ENCODE data around the gene PCDHA10.

PCDHA10 gene

DNA sequence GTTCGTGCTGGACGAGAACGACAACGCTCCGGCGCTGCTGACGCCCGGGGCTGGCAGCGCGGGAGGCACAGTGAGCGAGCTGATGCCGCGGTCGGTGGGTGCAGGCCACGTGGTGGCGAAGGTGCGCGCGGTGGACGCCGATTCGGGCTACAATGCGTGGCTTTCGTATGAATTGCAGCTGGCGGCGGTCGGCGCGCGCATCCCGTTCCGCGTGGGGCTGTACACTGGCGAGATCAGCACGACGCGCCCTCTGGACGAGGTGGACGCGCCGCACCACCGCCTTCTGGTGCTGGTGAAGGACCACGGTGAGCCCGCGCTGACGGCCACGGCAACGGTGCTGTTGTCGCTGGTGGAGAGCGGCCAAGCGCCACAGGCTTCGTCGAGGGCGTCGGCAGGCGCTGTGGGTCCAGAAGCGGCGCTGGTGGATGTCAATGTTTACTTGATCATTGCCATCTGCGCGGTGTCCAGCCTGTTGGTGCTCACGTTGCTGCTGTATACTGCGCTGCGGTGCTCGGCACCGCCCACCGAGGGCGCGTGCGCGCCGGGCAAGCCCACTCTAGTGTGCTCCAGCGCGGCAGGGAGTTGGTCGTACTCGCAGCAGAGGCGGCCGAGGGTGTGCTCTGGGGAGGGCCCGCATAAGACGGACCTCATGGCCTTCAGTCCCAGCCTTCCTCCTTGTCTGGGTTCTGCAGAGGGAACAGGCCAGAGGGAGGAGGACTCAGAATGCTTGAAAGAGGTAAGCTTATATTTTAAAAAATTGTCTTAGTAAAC, 28.4 kb downstream of the PCDHA10 start:
- DNase-seq (ENCODE audit: low read depth, low spot score), result no peak

DNA sequence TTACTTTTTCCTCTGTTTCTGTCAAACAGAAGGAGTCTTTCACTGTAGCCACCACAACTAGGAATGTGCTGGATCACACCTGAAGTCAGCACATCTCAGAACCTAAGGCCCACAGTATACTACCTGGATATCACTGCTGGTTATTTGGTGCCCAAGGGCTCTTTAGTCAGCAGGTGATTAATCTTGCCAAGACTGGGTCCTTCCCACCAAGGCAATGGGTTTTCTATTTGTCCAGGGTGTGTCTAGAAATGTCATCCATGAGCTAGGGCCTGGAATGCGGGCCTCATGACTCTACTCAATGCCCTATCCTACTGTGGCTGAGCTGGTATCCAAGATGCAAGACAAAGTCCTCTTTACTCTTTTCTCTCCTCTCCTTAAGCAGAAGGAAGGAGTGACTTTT, 60.6 kb downstream of the PCDHA10 start:
- no peak for DNase-seq (ENCODE audit: low read depth, low spot score)

All from astrocyte of the hippocampus (primary cell).